Uterus (tissue), 2 donors: ENCODE measurements around the gene SSBP3.

ENCODE experiments used
- CTCF ChIP-seq, 4 experiments: fragments of 200-600 bp in 2 of 4; fragments of 450-650 bp in 2 of 4; sonication (generic) in 2 of 4; IDR thresholded peaks; one replicate each; pipeline ENCODE4 v1.5.1; 2016 to 2019; ENCODE audit warnings: antibody characterized with exemption in 4 of 4, mild to moderate bottlenecking in 2 of 4, moderate library complexity in 1 of 4
- POLR2A ChIP-seq, 2 donors: fragments of 450-650 bp; IDR thresholded peaks; one replicate each; pipeline ENCODE4 v1.6.1; 2016; ENCODE audit warnings: antibody characterized with exemption in 2 of 2, mild to moderate bottlenecking in 1 of 2, moderate library complexity in 1 of 2

- TF ChIP-seq CTCF (IDR thresholded peaks at IDR 0.05) (peak; percentile 77 to 92 (median 78)), POLR2A (IDR thresholded peaks at IDR 0.05) (no peak)
Measured at GRCh38 chr1:54273092-54273794, 133.0 kb downstream of the SSBP3 start.
